CD4-positive, alpha-beta T cell treated with Interleukin-15 for 1 hour (primary cell): Measurements from ENCODE around the gene BCR.

Source experiments
- DNase-seq: peaks from one replicate; pipeline ENCODE4 v3.0.0-alpha.2; 2020

BCR gene

DNA sequence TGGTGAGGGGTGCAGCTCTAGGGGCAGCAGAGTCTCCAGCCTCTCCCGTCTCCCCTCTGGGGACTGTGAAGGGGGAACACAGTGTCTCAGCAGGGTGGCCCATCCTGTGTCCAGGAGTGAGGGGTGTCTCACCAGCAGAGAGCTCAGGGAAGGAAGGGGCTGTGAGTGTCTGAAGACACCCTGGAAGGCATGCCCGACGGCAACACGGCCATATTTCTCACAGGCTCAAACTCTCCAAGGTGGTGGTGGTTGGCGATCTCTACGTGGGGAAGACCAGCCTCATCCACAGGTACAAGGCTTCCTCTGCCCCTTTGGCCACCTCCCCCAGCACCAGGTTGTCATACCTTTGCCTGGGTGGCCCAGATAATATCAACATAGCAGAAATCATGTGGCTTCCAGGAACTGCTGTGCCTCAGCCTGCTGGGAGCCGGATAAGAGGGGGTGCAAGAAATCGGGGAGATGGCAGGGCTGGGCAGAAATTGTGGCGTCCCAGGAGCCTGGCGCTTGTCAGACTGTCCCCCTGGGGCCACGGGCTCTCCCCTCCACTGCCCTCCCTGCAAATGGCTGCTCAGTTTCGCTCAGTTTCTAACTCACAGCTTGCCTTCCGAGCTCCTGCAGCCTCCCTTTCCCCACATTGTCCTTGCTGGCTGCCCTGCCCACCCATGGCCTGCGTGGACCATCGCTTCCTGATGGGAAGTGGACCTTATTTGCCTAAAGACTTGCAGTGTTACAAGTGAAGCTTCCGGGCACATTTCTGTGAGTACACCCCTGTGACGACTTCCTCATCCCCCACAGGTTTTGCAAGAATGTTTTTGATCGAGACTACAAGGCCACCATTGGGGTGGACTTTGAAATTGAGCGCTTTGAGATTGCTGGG is 27.8 kb upstream of the BCR start:
- peak; percentile 35 for DNase-seq

DNA sequence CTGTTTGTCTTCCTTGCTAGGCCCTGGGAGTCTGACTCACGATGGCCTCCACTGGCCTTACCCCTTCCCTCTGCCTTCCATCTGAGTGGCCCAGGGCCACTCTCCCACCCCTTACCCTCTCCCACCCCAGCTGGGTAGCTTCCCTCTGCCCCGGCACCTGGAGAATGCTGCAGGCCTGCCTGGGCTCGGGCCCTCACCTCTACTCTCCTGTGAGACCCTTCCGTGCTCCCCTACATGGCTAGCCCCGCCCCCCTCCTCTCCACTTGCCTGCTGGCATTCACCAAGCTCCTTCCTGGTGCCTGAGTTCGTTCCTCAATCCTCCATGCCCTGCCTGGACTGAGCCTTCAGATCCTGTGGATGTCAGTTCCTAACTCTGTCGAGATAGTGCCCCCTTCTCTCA is 26.3 kb upstream of the BCR start:
- no peak for DNase-seq

DNA sequence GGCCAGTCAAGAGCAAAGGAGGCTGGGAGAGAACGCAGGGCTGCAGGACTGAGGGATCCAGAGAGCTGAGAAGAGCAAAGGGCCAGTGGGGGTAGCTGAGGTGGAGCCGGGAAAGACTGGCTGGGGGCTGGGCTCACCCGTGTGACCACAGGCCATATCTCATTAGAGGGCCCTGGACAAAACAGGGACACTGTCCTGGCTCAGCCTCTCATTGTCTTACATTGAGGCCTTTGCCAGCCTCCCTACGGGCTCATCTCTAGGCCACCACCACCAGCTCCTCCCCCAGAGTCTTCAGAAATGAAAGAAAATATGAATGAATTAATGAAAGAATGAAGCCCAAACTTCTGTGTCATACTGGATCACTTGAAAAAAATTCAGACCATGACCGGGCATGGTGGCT is 25.8 kb upstream of the BCR start:
- DNase-seq = no peak

DNA sequence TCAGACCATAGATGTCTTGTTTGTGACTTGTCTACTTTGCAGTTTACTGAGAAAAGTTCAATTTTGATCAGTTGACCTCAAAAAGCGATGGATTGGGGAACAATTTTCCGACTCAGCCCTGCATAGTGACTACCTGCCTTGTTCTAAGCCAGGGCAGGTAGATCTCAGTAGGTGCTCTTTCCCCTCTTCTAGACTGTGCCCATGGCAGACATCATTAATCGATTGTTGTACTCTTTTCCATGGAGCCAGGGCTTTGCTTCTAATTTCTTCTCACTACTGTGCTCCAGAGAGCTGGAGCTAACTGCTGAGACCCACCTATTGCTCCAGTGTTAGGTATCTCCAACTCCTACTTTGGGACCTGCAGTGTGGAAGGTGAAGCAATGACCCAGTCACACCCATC is 25.2 kb upstream of the BCR start:
- DNase-seq = no peak

DNA sequence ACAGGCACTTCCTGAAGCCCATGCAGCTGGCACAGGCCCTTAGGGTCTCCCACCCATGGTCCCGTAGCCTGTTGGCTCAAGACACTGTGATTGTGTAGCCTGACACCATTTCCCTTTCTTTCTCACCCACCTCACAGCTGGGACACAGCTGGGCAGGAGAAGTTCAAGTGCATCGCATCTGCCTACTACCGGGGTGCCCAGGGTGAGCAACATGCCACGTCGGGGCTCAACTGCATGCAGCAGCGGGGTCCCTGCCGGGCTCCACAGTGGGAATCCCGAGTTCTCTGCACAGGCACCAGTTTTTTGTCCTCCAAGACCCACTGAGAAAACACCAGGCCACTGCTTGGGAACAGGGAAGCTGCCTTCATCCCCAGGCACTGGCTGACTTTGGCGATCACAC is 24.5 kb upstream of the BCR start:
- no peak for DNase-seq

DNA sequence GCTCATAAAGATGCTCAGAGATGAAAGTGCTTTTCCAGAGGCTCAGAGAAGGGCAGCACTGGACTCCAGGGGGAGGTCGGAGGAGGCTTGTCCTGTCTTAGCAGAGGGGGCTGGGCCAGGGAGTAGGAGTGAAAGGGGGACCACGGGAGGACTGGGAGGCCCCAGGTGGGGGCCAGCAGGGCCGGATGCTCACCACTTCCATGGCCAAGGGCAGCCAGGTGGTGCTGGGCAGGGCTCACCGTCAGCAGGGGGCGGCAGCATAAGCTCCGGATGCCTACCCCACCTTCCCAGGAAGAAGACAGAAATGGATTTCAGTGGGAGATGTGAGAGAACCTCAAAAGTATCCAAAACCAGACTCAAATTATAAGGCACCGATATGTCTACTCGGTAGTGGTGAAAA is 24.0 kb upstream of the BCR start:
- DNase-seq = no peak

DNA sequence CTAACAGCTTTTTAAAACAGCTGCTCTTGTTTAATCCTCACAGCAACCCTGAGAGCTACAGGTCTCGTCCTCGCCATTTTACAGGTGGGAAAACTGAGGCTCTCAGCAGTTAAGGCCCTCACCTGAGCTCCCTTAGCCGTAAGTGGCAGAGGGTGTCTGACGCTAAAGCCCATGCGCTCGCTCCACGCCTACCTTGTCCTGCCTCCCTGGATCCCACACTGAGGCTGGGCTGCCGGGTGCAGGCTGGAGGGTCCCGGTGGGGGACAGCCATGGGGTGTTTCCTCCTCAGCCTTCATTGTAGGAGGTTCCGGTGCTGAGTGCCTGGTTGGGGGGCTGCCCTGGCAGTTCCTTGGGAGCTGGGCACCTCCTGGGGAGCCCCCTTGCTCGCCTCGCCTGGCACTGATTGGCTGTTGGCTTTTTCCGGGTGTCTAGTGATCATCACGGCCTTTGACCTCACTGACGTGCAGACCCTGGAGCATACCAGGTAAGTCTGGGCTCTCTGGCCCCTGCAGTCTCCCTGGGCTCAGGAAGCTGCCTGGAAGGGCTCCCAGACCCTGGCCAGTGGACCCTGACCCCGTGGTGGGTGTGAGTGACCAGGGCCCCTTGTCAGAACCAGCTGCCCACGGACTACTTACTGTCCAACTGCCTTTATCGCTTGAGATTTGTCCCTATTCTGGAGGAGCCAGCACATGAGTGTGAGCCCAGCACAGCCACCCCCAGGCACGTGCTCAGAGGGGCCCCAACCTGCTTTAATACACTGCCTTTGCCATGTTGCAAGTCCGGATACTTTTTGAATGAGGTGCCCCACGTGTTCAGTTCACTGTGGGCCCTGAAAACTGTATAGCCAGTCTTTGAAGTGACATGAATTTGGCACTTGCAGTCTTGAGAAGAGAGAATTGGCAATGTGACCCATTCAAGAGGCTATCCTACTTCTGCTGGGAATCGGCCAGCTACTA is 22.5 kb upstream of the BCR start:
- DNase-seq = no peak

DNA sequence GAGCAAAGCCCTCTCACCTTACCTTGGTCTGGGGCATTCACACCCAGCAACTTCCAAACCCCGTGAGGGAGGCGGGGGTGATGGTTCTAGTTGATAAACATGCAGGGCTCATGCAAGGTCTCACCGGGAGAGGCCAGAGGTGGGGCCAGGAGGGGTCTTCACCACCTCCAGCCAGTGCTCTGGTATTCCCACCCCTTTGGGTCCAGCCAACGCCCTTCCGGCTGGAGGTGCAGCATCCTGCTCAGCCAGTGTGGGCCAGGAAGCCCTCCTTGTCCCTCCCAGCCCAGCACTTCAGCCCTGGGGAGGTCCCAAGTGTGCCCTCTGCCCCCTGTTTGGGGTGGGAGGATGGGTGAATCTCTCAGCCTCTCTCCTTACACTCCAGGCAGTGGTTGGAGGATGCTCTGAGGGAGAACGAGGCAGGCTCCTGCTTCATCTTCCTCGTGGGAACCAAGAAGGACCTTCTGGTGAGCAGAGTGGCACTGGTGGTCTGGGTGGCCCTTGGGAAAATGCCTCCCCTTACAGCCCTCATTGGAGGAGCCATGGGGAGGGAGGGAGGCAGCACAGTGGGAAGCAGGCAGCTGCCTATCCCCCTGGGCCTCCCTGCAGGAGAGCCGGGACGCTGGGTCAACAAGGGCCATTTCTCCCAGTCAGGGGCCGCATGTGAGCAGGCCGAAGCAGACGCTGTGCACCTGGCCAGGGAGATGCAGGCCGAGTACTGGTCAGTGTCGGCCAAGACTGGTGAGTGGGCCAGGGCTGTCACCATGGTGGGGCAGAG is 21.6 kb upstream of the BCR start:
- DNase-seq = no peak

DNA sequence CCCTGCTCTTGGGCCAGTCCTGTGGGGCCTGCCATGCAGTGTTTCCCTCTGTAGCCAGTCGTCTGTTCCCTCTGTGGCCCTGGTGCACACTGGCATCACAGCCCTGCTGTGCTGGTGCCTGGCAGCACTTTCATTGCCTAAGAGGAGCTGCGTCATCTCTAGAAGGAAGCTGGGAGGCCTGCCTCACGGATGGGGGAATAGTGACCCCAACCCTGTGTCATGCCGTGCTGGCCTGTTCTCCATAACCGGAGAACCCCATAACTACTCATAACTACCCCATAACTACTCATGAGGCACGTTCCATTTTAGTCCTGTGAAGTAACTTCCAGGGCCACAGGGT is 21.0 kb upstream of the BCR start:
- DNase-seq = peak; percentile 31

DNA sequence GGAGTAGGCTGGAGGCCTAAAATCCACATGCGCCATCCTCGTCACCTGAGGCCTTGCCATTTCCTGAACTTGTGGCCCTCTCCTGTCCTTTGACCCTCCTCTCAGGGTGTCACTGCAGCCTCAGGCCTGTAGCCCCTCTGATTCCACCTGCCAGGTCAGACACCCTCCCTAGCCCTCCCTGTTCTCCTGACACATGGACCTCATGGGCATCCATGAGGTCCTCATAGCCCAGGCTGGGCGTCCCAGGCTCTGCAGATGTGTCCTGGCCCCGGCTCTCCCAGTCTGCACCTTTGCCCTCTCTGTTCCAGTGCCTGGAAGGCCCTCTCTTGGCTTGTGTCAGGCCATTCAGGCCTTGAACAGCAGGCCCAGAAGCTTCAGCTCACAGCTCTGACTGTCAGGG is 19.3 kb upstream of the BCR start:
- DNase-seq = no peak

DNA sequence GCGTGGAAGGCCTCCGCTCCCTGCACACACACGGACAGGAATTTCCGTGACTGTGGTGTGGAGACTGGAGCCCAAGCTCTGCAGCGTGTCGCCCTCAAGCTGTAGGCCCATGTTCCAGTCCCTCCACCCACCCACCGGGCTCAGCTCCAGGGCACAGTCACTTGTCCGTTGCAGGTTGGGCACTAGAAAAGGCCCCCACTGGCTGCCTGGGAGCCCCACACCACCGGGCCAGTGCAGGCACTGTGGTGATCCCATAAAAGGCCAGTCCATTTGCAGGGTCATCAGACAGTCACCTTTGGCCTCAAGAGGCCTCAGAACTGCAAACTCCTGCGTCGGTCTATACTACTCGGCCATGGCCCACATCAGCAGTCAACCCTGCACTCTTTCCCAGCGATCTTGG is 18.7 kb upstream of the BCR start:
- no peak for DNase-seq

DNA sequence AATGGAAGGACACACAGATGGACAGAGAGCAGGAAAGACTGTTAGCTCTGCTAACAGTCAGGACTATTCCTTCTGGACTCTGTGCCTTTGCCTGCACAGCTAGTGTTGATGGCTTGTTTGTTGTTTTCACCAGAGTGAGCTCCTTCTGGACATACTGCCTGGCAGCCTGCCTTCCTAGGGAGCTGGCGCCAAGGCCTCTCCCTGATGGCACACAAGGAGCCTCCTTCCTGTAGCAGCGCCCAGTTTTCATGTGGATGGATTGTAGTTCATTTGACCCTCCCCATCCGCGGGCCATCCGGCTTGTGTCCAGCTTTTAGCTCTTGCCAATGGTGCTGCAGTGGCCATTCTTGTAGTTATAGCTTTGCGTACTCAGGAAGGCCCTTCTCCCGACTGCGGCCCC is 16.6 kb upstream of the BCR start:
- DNase-seq = no peak

DNA sequence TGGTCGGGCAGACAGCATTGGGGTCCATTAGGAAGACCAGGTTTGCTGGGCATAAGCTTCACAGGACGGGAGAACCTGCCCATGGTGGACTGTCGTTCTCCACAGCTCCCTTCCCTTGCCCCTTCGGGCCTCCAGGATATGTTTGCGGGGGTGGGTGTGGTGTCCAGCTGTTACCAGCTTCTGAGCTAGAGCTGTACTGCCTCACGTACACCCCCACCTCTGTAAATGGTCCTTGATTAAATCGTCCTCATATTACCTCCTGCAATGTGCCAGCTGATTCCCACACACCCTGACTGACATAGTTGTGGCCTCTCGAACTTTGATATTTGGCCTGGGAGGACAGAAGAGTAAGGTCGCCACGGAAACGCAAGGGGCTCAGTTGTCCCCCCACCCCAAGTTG is 16.2 kb upstream of the BCR start:
- DNase-seq = no peak

DNA sequence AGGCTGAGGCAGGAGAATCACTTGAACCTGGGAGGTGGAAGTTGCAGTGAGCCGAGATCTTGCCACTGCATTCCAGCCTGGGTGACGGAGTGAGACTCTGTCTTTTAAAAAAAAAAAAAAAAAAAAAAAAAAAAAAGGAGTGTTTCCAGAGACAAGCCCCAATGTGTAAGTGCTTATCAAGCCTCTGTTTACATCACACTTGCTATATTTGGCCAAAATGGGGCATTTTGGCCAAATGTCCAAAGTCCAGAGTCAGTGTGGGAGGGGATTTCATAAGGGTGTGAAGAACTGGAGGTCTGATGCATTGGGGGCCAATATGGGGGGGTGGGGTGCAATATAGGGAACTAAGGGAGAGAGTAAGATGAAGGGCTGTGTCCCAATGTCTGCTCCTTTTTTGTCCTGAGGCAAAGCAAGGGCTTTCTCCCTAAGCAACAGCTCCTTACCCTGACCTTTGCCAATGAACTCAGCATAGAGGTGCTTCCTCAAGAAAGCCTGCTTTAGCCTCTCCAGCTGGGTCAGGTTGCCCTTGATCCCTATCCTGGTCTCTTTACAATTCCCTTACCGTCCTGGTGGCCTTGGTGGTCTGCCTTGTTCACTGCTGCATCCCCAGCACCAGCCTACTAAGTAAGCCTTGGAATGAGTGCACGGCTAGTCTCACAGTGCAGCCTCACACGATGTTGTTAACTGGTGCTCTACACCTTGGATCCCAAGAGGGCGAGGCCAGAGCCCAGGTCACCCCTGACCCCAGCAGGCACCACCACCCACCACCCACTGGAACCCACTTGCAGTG is 14.1 kb upstream of the BCR start:
- DNase-seq = no peak

DNA sequence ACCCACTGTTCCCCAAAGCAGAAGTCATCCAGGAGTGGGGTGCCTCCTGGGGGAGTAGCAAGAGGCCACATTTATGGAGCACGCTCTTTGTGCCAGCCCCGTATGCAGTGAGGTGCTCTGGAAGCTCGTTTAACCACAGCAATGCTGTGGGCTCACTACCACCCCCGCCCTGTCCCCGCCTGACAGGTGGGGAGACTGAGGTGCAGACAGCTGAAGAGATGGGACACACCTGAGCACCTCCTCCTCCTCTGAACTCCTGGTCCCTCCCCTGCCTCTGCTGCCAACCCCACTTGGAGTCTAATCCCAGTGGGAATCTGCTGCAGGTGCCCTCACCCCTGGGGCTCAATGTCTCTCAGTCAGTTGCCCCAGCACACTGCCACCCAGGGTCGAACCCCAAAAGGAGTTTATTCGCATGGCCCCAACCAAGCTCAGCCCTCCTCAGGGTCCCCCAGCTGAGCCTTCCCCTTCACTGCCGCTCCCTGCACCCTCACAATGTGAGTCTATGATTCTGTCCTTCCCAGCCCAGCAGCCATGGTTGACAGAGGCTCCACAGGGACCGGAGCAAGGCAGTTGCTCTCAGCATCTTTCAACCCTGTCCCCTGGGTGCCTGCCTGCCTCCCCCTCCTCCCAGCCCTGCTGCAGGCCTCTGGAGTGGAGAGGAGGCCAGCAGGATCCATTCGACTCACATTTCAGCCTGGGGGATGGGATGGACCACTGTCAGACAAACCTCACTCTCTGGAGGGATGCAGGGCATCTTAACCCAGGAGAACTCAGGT is 13.3 kb upstream of the BCR start:
- no peak for DNase-seq

DNA sequence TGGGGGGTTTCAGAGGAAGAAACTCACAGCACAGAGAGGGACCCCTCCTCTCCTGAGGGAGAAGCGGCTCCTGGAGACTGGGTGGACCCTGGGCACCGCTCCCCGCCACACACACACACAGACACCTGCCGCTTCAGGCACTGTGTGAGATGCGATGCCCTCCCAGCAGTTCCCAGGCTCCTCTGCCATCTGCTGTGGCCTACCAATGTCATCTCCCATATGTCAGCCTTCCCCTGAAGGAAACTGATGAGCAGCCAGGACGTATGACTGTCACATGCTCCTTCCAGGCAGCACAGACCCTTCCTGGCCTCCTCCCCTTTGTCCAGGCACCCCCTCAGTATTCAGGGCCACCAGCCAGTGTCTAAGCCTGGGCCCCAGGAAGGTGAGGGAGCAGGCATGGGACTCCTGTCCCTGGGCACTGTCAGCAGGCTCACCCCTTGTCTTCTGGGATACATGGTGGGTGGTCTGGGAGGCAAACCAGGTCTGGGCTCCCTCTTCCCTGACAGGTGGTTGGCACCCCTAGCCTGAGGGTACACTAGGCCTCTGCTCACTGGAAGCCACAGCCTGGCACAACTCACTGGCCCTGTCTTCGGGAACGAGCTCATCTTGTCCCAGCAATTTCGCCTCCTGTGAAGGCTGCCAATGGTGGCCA is 11.8 kb upstream of the BCR start:
- no peak for DNase-seq

DNA sequence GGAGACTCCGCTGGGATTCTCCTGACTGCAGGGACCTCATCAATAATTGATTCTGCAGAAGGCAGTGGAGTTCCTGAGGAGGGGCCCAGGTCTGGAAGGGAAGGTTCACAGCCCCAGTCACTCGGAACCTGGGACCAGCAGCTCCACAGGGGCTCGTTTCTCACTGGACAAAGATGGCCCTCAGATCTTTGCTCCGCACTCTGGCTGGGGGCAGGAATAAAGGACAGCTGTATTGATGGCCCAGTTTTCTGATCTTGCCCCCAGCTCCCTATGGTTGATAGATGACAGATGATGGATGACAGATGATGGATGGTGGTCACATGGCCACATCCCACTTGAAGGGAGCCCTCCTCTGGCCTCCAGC is 11.3 kb upstream of the BCR start:
- no peak for DNase-seq

DNA sequence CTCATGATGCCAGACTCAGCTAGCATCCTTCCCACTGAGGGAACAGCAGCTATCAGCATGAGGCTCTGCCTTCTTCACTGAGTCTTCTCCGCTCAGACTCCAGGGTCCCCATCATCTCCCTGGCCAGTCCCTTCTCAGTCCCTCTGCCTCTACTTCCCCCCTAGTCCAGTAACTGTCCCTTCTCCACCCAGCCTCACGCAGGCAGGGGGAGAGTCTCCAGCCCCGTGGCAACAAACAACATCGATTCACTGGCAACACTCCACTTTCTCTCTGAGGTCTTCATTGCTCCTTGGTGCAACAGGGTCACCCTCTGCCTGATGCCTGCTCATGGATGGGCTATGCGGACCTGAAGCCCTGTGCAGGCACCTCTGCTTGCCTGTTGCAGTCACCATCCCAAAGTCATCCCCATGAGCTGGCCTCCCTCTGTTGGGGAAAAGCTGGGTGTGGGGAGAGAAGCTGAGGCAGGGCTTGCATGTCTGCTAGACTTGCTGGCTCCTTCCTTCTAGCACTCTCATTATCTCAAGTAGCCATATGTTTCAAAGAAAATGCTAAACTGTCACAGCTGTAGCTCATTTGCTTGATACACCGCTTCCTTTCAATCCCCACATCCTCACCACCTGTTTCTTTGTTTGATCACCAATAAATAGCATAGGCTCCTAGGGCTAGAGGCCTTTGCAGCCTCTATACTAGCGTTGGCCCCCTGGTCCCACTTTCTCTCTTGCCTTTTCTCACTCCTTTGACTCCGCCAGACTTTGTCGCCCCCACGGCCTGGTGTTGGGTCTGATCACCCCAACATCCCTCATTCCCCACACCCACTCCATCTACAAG is 4.3 kb upstream of the BCR start:
- no peak for DNase-seq

DNA sequence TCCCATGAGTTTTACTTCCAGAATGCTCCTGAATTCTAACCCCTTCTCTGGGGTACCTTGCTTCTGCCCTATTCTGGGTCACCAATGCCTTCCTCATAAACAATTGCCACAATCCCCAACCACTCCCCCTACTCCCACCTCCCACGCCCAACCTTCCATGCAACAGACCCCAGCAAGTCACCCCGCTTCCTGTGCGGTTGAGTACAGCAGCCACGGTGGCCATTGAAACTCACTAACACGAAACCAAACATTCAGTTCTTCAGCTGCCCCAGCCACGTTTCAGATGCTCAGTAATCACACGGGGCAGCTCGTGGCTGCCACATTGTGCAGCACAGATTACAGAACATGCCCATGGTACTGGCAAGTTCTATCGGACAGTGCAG is 3.7 kb upstream of the BCR start:
- no peak for DNase-seq

DNA sequence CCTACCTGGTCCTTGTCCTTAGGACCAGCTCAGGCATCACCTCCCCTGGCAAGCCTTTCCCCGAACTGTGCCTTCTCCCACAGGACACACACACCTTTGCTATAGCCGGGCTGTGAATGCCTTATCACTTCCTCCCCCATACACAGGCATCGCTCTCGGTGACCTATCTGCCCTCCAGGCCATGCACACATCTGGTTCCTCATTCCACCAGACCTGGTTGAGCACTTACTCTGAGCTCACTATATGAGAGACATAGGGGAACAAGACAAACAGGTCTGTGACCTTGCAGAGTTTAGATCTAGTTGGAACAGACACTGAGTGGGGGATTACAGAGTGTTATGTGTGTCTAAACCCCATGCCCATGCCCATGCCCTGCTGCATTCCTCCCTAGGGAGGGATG is 3.1 kb upstream of the BCR start:
- DNase-seq = no peak
